PC-9 (cell line): ENCODE data around the gene MAPT. TPM values are rescaled to one million over a fixed set of nuclear protein-coding genes. Genes with fewer than 3 reads are reported as not detected.

Experiments
- BruUV-seq: library from RNA; stranded (reverse); fragments of 400-500 nt; replicated peaks from 2 replicates; lab custom pipeline; 2021; lab: Mats Ljungman, UMichigan
- CTCF ChIA-PET: fragments of 300-600 bp; sonication (Branson Sonifier 250); formaldehyde crosslinking; loops from one replicate; lab custom pipeline; 2022; ENCODE audit warnings: antibody characterized with exemption; lab: Charles Lee
- POLR2A ChIA-PET: fragments of 300-600 bp; sonication (Branson Sonifier 250); formaldehyde crosslinking; loops from one replicate; lab custom pipeline; 2022; ENCODE audit warnings: antibody characterized with exemption; ENCODE audit not compliant: unreplicated experiment; lab: Charles Lee
- DNase-seq, 2 experiments: peaks; one replicate each; pipeline versions ENCODE4 v3.0.0 to v3.0.0-alpha.2; 2015 to 2022; ENCODE audit warnings: mixed read lengths in 1 of 2
- H2AFZ ChIP-seq: fragments of 200-600 bp; sonication (generic); 2 replicates; pipeline ENCODE4 v1.8.1; 2017; ENCODE audit warnings: antibody characterized with exemption
- H3F3A ChIP-seq: fragments of 200-600 bp; sonication (generic); 2 replicates; pipeline ENCODE4 v1.8.1; 2017; ENCODE audit warnings: antibody characterized with exemption, mild to moderate bottlenecking, low read depth; ENCODE audit not compliant: insufficient read depth
- H3K27ac ChIP-seq: fragments of 200-600 bp; sonication (generic); 2 replicates; pipeline ENCODE4 v1.6.1; 2016; ENCODE audit warnings: mixed run types
- H3K27me3 ChIP-seq: fragments of 200-600 bp; sonication (generic); 2 replicates; pipeline ENCODE4 v1.6.1; 2016; ENCODE audit warnings: low read depth, mixed run types; ENCODE audit not compliant: insufficient read depth
- H3K36me3 ChIP-seq: fragments of 200-600 bp; sonication (generic); 2 replicates; pipeline ENCODE4 v1.6.1; 2016; ENCODE audit warnings: low read depth, mixed run types
- H3K4me1 ChIP-seq: fragments of 200-600 bp; sonication (generic); replicated peaks from 2 replicates; pipeline ENCODE4 v1.6.1; 2016; ENCODE audit warnings: mixed run types; ENCODE audit not compliant: insufficient read depth
- H3K4me2 ChIP-seq: fragments of 200-600 bp; sonication (generic); 2 replicates; pipeline ENCODE4 v1.6.1; 2017; ENCODE audit warnings: mixed run types
- H3K4me3 ChIP-seq: fragments of 200-600 bp; sonication (generic); 2 replicates; pipeline ENCODE4 v1.6.1; 2016; ENCODE audit warnings: mixed run types
- H3K79me2 ChIP-seq: fragments of 200-600 bp; sonication (generic); 2 replicates; pipeline ENCODE4 v1.6.1; 2017; ENCODE audit warnings: low read depth, mixed run types
- H3K9me2 ChIP-seq: fragments of 200-600 bp; sonication (generic); 2 replicates; pipeline ENCODE4 v1.8.1; 2017; ENCODE audit warnings: mild to moderate bottlenecking; ENCODE audit not compliant: insufficient read depth
- H3K9me3 ChIP-seq: fragments of 200-600 bp; sonication (generic); 2 replicates; pipeline ENCODE4 v1.8.1; 2016; ENCODE audit warnings: low read depth; ENCODE audit not compliant: insufficient read depth
- H4K20me1 ChIP-seq: fragments of 200-600 bp; sonication (generic); 2 replicates; pipeline ENCODE4 v1.8.1; 2017; ENCODE audit not compliant: insufficient read depth
- CTCF ChIP-seq: fragments of 200-600 bp; sonication (generic); conservative IDR thresholded peaks from 2 replicates; pipeline ENCODE4 v1.6.1; 2017; ENCODE audit warnings: mixed run types, antibody characterized with exemption, mild to moderate bottlenecking, moderate library complexity
- EZH2 ChIP-seq: fragments of 200-600 bp; sonication (generic); IDR thresholded peaks from 2 replicates; pipeline ENCODE4 v1.8.0; 2017; ENCODE audit warnings: antibody characterized with exemption, low read depth
- intact Hi-C: fragments of 100-400 bp; cut with micrococcal nuclease; formaldehyde crosslinking; loops from one replicate; pipeline ENCODE4 v1.10.0; 2022; ENCODE audit not compliant: unreplicated experiment
- total RNA-seq: library from RNA; stranded (reverse); gene quantifications from 2 replicates; pipeline ENCODE4 v1.2.3, GENCODE V29; 2021

The MAPT gene
- total RNA-seq, 1 experiment from 2014 or later: 0.85 TPM

- Histone ChIP-seq H3K4me1 (no peaks in the 10 kb centered on the region), H3K4me3 (no peak overlapping the region), H3K9me2 (no peaks in the 10 kb centered on the region), H3K27ac (no peak overlapping the region), H4K20me1 (no peaks in the 10 kb centered on the region), H2AFZ (no peak overlapping the region), H3K79me2 (no peaks in the 10 kb centered on the region), H3F3A (no peaks in the 10 kb centered on the region), H3K27me3 (peaks cover 10% of the 10 kb centered on the region), H3K36me3 (no peaks in the 10 kb centered on the region), H3K9me3 (no peaks in the 10 kb centered on the region), H3K4me2 (no peak overlapping the region)
- no TSS peak for BruUV-seq
- CTCF ChIA-PET: no interaction called here
- intact Hi-C loops: no loop called here
- TF ChIP-seq CTCF: no peak
- no peak for TF ChIP-seq EZH2
- no peak for DNase-seq
- POLR2A ChIA-PET: no interaction called here
These were observed 66.0 kb downstream of the MAPT start for GRCh38 chr17:45960311-45960710.

- no peak for TF ChIP-seq EZH2
- TF ChIP-seq CTCF: no peak
- no TSS peak for BruUV-seq
- Histone ChIP-seq H3K4me3 (no peak overlapping the region), H2AFZ (no peak overlapping the region), H3K79me2 (no peaks in the 10 kb centered on the region), H3K9me2 (no peaks in the 10 kb centered on the region), H3K4me2 (no peak overlapping the region), H3K36me3 (no peaks in the 10 kb centered on the region), H3F3A (no peaks in the 10 kb centered on the region), H3K27me3 (peaks cover 17% of the 10 kb centered on the region), H3K27ac (no peak overlapping the region), H3K9me3 (no peaks in the 10 kb centered on the region), H3K4me1 (no peaks in the 10 kb centered on the region), H4K20me1 (no peaks in the 10 kb centered on the region)
- POLR2A ChIA-PET: no interaction called here
- CTCF ChIA-PET: no interaction called here
- DNase-seq: no peak
- intact Hi-C loops: no loop called here
These were observed 66.9 kb downstream of the MAPT start for GRCh38 chr17:45961206-45961605.

GRCh38 chr17:45962221-45962972 lies 68.0 kb downstream of the MAPT start:
- Histone ChIP-seq H3K9me2 (no peaks in the 10 kb centered on the region), H4K20me1 (no peaks in the 10 kb centered on the region), H3K4me3 (no peak overlapping the region), H3K4me1 (no peaks in the 10 kb centered on the region), H3K4me2 (no peak overlapping the region), H3K27ac (no peak overlapping the region), H3K79me2 (no peaks in the 10 kb centered on the region), H3K36me3 (no peaks in the 10 kb centered on the region), H2AFZ (no peak overlapping the region), H3K27me3 (peaks cover 28% of the 10 kb centered on the region), H3F3A (no peaks in the 10 kb centered on the region), H3K9me3 (no peaks in the 10 kb centered on the region)
- CTCF ChIA-PET: no interaction called here
- intact Hi-C loops: no loop called here
- DNase-seq: no peak
- TF ChIP-seq EZH2 (no peak), CTCF (no peak)
- POLR2A ChIA-PET: no interaction called here
- no TSS peak for BruUV-seq
